M059J (cell line): ENCODE measurements around the gene ELOA2. TPM values are rescaled to one million over a fixed set of nuclear protein-coding genes. Genes with fewer than 3 reads are reported as not detected.
"Not testable (repeated sequence)": the region's sequence is repeated elsewhere in the genome, so short reads cannot be mapped to it uniquely, and the experiment has no call there.

Source experiments
- DNase-seq: peaks from one replicate; pipeline ENCODE4 v3.0.0-alpha.2; 2012; ENCODE audit warnings: low read depth
- total RNA-seq: library from RNA; depleted of rRNA; stranded (reverse); fragments of >200 nt; shearing (Covaris generic); gene quantifications from 2 replicates; pipeline ENCODE4 v1.2.3, GENCODE V29; 2014; rRNA removed

ELOA2 gene
- not detected in 2 replicates for total RNA-seq

DNA sequence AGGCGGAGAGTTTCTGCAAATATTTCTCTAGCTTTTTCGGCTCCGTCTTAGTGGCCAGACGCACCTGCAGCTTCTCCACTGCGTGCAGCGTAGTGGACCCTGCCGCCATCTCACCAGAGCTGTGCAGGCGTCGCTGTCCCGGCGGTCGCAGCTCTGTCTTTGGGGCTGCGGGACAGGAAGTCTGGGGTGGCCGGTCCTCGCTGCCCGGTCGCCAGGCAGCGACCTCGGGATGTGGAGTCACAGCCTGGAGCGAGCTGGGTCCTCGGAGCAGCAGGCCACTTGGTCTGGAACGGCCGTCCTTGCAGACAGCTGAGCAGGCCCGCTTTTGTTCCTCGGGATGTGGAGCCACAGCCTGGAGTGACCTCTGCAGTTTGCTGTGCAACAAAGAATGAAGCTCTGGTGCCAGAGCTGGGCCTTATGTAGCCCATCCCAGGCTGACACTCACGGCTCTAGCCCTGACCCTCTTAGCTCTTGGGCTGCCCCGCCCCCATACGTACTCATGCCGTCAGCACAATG is at the start of gene ELOA2:
ELOA2 (minus strand) TSS at position 466 of the 516 bp plus-strand sequence; CDS start at position 109, 357 bp downstream.
- no peak for DNase-seq

GRCh38 chr18:47081578-47081977 is 46.2 kb upstream of the ELOA2 start:
- DNase-seq: no peak

- DNase-seq: no peak
Measured at GRCh38 chr18:47080872-47081271, 45.5 kb upstream of the ELOA2 start.

- DNase-seq: no peak
Measured at GRCh38 chr18:47077111-47077510, 41.7 kb upstream of the ELOA2 start.

GRCh38 chr18:47075098-47075883 is 39.9 kb upstream of the ELOA2 start:
- DNase-seq: peak; percentile 25

DNA sequence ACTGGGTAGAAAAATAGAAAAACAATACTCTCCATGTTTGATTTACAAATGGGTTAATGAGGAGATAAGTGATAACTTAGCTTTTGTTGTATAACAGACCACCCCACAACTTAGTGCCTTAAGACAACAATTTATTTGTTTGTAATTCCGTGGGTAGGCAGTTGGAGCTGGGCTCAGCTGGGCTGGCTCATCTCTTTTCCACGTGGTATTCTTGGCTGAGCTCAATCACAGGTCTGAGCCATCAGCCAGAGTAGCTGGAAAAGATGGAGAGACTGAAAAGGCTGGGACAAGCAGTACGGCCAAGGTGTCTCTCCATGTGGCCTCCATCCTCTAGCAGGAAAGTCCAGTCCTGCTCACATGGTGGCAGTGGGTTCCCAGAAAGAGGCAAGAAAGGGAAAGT is 32.2 kb upstream of the ELOA2 start:
- DNase-seq: no peak

- no peak for DNase-seq
Measured at GRCh38 chr18:47063096-47063495, 27.7 kb upstream of the ELOA2 start.

DNA sequence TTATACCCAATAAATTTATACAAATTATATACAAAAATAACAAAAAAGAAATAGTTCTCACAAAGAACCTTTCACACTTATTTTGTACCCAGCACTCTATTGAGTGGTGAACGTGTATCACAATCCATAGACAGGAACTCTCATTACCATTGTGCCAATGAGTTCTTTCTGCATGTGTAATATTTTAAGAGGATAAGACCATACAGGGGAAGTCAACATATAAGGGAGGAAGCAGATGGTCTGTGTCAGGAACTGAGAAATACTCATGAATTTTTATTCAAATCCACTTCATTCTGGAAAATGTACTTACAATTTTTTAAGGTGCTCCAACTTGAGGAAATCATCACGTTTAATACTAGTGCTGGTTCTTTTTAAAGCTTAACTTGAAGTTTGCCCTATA is 27.1 kb upstream of the ELOA2 start:
- DNase-seq: no peak

DNA sequence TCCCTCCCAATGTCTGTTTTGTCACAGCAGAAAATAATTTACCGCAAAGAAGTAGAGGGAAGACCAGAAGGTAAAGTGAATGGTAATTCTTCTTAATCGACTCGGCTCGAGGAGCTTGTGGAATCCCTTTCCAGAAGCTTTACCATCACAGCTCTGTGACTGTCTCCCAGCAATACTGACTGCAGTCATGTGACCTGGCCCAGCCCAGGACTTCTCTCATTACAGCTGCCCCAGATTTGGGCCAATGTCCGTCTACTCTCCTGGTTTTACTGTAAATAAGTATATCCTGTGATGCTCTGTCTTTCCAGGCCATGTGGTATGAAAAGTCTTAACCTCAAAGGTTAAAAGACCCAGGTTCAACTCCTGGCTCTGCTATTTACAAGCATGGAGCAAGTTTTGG is 18.9 kb upstream of the ELOA2 start:
- DNase-seq: no peak

- DNase-seq: peak; percentile 49
Measured at GRCh38 chr18:47050468-47050867, 15.0 kb upstream of the ELOA2 start.

DNA sequence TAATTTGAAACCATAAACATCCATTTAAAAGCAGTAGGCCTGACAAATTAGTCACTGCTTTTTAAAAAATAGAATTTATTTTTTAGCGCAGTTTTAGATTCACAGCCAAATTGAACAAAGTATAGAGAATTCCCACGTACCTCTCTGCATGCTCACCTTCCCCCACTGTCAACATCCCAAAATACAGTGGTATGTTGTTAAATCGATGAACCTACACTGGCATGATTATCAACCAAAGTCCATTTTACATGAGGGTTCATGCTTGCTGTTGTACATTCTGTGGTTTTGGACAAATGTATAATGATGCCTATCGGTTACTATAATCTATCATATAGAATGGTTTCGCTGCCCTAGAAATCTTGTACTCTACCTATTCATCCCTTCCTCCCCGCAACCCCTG is 5.6 kb upstream of the ELOA2 start:
- DNase-seq: no peak

DNA sequence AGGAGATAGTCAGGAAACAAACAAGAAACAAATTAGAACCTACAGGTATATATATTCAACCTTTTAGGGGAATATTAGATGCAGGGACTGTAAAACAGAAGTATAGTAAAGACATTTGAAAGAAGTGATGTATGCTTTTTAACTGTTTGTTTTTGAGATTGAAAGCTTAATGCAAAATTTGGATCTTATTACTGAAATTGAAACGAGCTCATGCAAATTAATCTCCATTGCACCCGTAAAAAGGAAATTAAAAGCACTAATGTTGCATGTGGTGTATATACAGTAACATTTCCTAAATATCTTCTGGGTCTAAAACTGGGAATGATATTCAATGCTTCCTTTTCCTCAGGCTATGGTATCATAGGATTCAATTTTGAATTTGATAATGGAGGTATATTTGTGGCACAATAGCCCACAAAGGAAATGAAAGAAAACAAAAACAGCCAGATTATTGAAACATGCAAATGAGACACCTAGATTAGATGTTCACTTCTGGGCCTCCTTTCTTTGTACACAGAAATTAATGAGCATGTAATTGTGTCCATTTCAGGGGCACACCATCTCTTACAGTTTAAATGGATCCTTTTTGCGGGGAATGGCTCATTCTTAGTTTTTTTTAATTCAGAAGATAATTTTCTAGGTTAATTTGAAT is 1.6 kb upstream of the ELOA2 start:
- no peak for DNase-seq

GRCh38 chr18:47036298-47036874 is 965 bp upstream of the ELOA2 start:
- DNase-seq: peak; percentile 64

GRCh38 chr18:47034591-47034990 is 830 bp downstream of the ELOA2 start:
- DNase-seq: not testable (repeated sequence)

DNA sequence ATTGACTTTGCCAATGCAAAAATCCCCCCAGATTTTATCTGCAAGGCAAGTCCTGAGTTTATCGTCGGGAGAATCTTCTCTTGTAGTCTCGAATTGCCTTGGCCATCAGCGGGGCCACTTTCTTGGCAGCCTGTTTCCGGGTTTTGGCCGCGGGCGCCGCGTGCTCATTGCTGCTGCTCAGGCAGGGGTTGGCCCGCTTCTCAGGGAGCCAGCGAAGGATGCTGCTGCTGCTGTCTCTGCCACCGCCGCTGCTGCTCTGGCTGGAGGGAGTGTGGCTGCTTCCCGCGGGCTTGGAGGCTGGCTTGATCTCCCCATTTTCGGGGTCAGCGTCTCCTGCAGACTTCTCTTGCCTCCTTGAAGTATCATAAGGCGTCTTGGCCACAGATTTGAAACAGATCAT is 2.5 kb downstream of the ELOA2 start:
- no peak for DNase-seq

- not testable (repeated sequence) for DNase-seq
Measured at GRCh38 chr18:47030887-47031286, 4.5 kb downstream of the ELOA2 start.

GRCh38 chr18:47029684-47030353 is 5.6 kb downstream of the ELOA2 start:
- DNase-seq: not testable (repeated sequence)

GRCh38 chr18:47028738-47029137 is 6.7 kb downstream of the ELOA2 start:
- not testable (repeated sequence) for DNase-seq

- not testable (repeated sequence) for DNase-seq
Measured at GRCh38 chr18:47025557-47026174, 9.8 kb downstream of the ELOA2 start.

DNA sequence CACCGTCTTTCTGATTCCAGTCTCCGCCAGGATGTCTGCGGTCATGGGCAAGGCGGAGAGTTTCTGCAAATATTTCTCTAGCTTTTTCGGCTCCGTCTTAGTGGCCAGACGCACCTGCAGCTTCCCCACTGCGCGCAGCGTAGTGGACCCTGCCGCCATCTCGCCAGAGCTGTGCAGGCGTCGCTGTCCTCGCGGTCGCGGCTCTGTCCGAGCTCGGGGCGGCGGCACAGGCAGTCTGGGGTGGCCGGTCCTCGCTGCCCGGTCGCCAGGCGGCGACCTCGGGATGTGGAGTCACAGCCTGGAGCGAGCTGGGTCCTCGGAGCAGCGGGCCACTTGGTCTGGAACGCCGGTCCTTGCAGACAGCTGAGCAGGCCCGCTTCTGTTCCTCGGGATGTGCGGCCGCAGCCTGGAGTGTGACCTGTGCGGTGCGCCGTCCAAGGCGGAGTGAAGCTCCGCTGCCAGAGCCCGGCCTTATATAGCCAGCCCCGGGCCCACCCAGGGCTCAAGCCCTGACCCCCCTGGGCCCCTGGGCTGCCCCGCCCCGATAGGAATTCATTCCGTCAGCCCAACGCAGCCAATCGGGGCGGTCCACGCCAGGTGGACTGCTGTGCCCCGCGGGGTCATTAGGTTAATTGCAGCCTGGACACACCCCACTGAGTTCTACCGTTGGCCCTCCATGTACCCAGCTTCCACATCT is 11.5 kb downstream of the ELOA2 start:
- DNase-seq: not testable (repeated sequence)

- not testable (repeated sequence) for DNase-seq
Measured at GRCh38 chr18:47022821-47023220, 12.6 kb downstream of the ELOA2 start.
